Gastrocnemius medialis (tissue), 4 donors: ENCODE results near the gene ELMO1. TPM values are rescaled to one million over a fixed set of nuclear protein-coding genes. Genes with fewer than 3 reads are reported as not detected.

Experiments used
- ATAC-seq, 2 donors: fragments of 150-250 bp; one replicate each; pipeline ENCODE4 v1.9.1; 2016
- DNase-seq, 2 donors: peaks; one replicate each; pipeline ENCODE4 v3.0.0-alpha.2; 2019
- H3K27ac ChIP-seq, 4 donors: fragments of 200-600 bp; sonication (generic); 1 replicate in 1 of 4; 2 replicates in 3 of 4; pipeline ENCODE4 v1.5.1; 2016 to 2018; ENCODE audit warnings: mild to moderate bottlenecking in 2 of 4, moderate library complexity in 1 of 4
- H3K27me3 ChIP-seq, 3 donors: fragments of 200-600 bp; sonication (generic) in 2 of 3; 1 replicate in 1 of 3; 2 replicates in 2 of 3; pipeline versions ENCODE4 v1.5.1 to v1.6.0; 2016 to 2019; ENCODE audit warnings: mild to moderate bottlenecking in 1 of 3, moderate library complexity in 1 of 3
- H3K36me3 ChIP-seq, 2 donors: fragments of 200-600 bp; sonication (generic) in 1 of 2; one replicate each; pipeline ENCODE4 v1.5.1; 2017 to 2018
- H3K4me1 ChIP-seq, 2 donors: fragments of 200-600 bp; sonication (generic) in 1 of 2; one replicate each; pipeline ENCODE4 v1.5.1; 2016 to 2017; ENCODE audit warnings: mild to moderate bottlenecking in 2 of 2
- H3K4me3 ChIP-seq, 4 donors: fragments of 200-600 bp; sonication (generic) in 3 of 4; 1 replicate in 1 of 4; 2 replicates in 3 of 4; pipeline ENCODE4 v1.5.1; 2016 to 2019; ENCODE audit warnings: mild to moderate bottlenecking in 2 of 4
- H3K9me3 ChIP-seq, 3 donors: fragments of 200-600 bp; sonication (generic) in 2 of 3; 1 replicate in 1 of 3; 2 replicates in 2 of 3; pipeline ENCODE4 v1.5.1; 2016 to 2019
- CTCF ChIP-seq, 5 experiments: fragments of 450-650 bp in 3 of 5; fragments of 200-600 bp in 2 of 5; sonication (generic) in 2 of 5; IDR thresholded peaks in 4 of 5; conservative IDR thresholded peaks in 1 of 5; 1 replicate in 4 of 5; 2 replicates in 1 of 5; pipeline ENCODE4 v1.5.1; 2016 to 2019; ENCODE audit warnings: antibody characterized with exemption in 5 of 5, mild to moderate bottlenecking in 3 of 5, moderate library complexity in 3 of 5
- POLR2A ChIP-seq, 2 donors: fragments of 450-650 bp; IDR thresholded peaks; one replicate each; pipeline ENCODE4 v1.6.1; 2017; ENCODE audit warnings: antibody characterized with exemption in 2 of 2, mild to moderate bottlenecking in 2 of 2, moderate library complexity in 2 of 2
- in situ Hi-C, 4 donors: fragments of 200-750 bp; cut with MboI; loops; one replicate each; pipeline versions ENCODE4 v1.15.0 to v1.8.0; 2017; ENCODE audit warnings: low sequenced_read_pairs in 4 of 4
- intact Hi-C: fragments of 100-400 bp; cut with DNase I; formaldehyde crosslinking; loops from one replicate; pipeline ENCODE4 v1.15.1; 2023; ENCODE audit warnings: low total_unique reads
- total RNA-seq, 4 donors: library from RNA; depleted of rRNA; stranded (reverse); fragments of >200 nt; gene quantifications; one replicate each; pipeline versions ENCODE4 v1.1.0 to v1.2.3, GENCODE V29; 2016

Gene ELMO1
- total RNA-seq, 4 donors from 2014 or later = 8.4 to 18.9 (median 14.6) TPM

- H3K4me3 ChIP-seq = no peak overlapping the region
- H3K36me3 ChIP-seq = no peaks in the 10 kb centered on the region
- H3K27ac ChIP-seq = no peak overlapping the region
- no peaks in the 10 kb centered on the region for H3K27me3 ChIP-seq
- ATAC-seq = no peak
- no peaks in the 10 kb centered on the region for H3K9me3 ChIP-seq
- TF ChIP-seq CTCF (IDR thresholded peaks at IDR 0.05 in 4 of 5, conservative IDR thresholded peaks at IDR 0.05 in 1 of 5) (no peak), POLR2A (IDR thresholded peaks at IDR 0.05) (no peak)
- no peak for DNase-seq
- intact Hi-C loops = no loop called here
- in situ Hi-C loops = no loop called here
- H3K4me1 ChIP-seq = peaks cover 0 to 4% of the 10 kb centered on the region in 2 donors
Observed at GRCh38 chr7:36955456-36956129, 493.1 kb downstream of the ELMO1 start.

- Histone ChIP-seq H3K4me1 (peaks cover 0 to 12% of the 10 kb centered on the region in 2 donors), H3K9me3 (no peaks in the 10 kb centered on the region), H3K36me3 (no peaks in the 10 kb centered on the region), H3K4me3 (no peak overlapping the region), H3K27me3 (no peaks in the 10 kb centered on the region), H3K27ac (no peak overlapping the region)
- no peak for ATAC-seq
- no peak for DNase-seq
- TF ChIP-seq CTCF (IDR thresholded peaks at IDR 0.05 in 4 of 5, conservative IDR thresholded peaks at IDR 0.05 in 1 of 5) (no peak), POLR2A (IDR thresholded peaks at IDR 0.05) (no peak)
- in situ Hi-C loops = no loop called here
- intact Hi-C loops = no loop called here
Observed at GRCh38 chr7:36951257-36951697, 497.4 kb downstream of the ELMO1 start.

GRCh38 chr7:36949711-36950600 lies 498.7 kb downstream of the ELMO1 start:
- TF ChIP-seq CTCF (IDR thresholded peaks at IDR 0.05 in 4 of 5, conservative IDR thresholded peaks at IDR 0.05 in 1 of 5) = no peak
- TF ChIP-seq POLR2A (IDR thresholded peaks at IDR 0.05) = no peak
- no peaks in the 10 kb centered on the region for H3K27me3 ChIP-seq
- ATAC-seq (no peak), DNase-seq (peak; percentile 26 to 31)
- intact Hi-C loops (no loop called here), in situ Hi-C loops (no loop called here)
- H3K9me3 ChIP-seq = no peaks in the 10 kb centered on the region
- H3K36me3 ChIP-seq = no peaks in the 10 kb centered on the region
- H3K4me3 ChIP-seq = no peak overlapping the region
- peaks cover 3 to 21% of the 10 kb centered on the region in 2 donors for H3K4me1 ChIP-seq
- no peak overlapping the region for H3K27ac ChIP-seq

GRCh38 chr7:36946401-36946739 lies 502.3 kb downstream of the ELMO1 start:
- ATAC-seq (no peak), DNase-seq (no peak)
- Histone ChIP-seq H3K4me3 (no peak overlapping the region), H3K36me3 (no peaks in the 10 kb centered on the region), H3K27me3 (no peaks in the 10 kb centered on the region), H3K4me1 (peaks cover 3 to 21% of the 10 kb centered on the region in 2 donors), H3K9me3 (no peaks in the 10 kb centered on the region), H3K27ac (no peak overlapping the region)
- TF ChIP-seq CTCF (IDR thresholded peaks at IDR 0.05 in 4 of 5, conservative IDR thresholded peaks at IDR 0.05 in 1 of 5) (no peak), POLR2A (IDR thresholded peaks at IDR 0.05) (no peak)
- in situ Hi-C loops (no loop called here), intact Hi-C loops (no loop called here)
